IMR-90 (cell line): ENCODE results near the gene RHOD. TPM values are rescaled to one million over a fixed set of nuclear protein-coding genes. Genes with fewer than 3 reads are reported as not detected.

ENCODE experiments used
- ATAC-seq: fragments of 200-7000 bp; cut with Tn5 transposase; 2 replicates; pipeline ENCODE4 v1.9.1; 2020; ENCODE audit warnings: low read depth, mild to moderate bottlenecking, moderate library complexity
- BruUV-seq: library from RNA; stranded (reverse); fragments of 400-500 nt; replicated peaks from 2 replicates; lab custom pipeline; 2021; lab: Mats Ljungman, UMichigan
- CTCF ChIA-PET: fragments of 300-600 bp; formaldehyde crosslinking; extraction: SDS; loops from one replicate; lab custom pipeline; 2021; ENCODE audit warnings: antibody characterized with exemption; lab: Yijun Ruan, JAX
- POLR2A ChIA-PET: fragments of 300-600 bp; sonication (Branson Sonifier 250); formaldehyde crosslinking; loops from one replicate; lab custom pipeline; 2022; ENCODE audit warnings: antibody characterized with exemption; ENCODE audit not compliant: unreplicated experiment; lab: Charles Lee
- DNase-seq: peaks from one replicate; pipeline ENCODE4 v3.0.0; 2013
- H2AFZ ChIP-seq: replicated peaks from 2 replicates; pipeline ENCODE3; 2013; ENCODE audit warnings: low read length, mild to moderate bottlenecking; ENCODE audit not compliant: poor library complexity
- H2AK5ac ChIP-seq: 2 replicates; pipeline ENCODE4 v1.6.1; 2013; ENCODE audit warnings: low read depth, low read length, inconsistent platforms
- H2AK9ac ChIP-seq: replicated peaks from 2 replicates; pipeline ENCODE3; 2013; ENCODE audit warnings: mild to moderate bottlenecking, low read depth, low read length, moderate library complexity; ENCODE audit not compliant: poor library complexity
- H2BK120ac ChIP-seq: 2 replicates; pipeline ENCODE4 v1.6.1; 2013; ENCODE audit warnings: low read depth, low read length, inconsistent platforms
- H2BK15ac ChIP-seq: 3 replicates; pipeline ENCODE4 v1.6.1; 2013; ENCODE audit warnings: low read depth, low read length, inconsistent platforms
- H2BK20ac ChIP-seq: 2 replicates; pipeline ENCODE4 v1.6.1; 2013; ENCODE audit warnings: low read depth, mild to moderate bottlenecking, inconsistent platforms, low read length, moderate library complexity
- H2BK5ac ChIP-seq: 2 replicates; pipeline ENCODE4 v1.6.1; 2013; ENCODE audit warnings: mild to moderate bottlenecking, low read depth, low read length, inconsistent platforms; ENCODE audit not compliant: poor library complexity, severe bottlenecking
- H3K14ac ChIP-seq: replicated peaks from 2 replicates; pipeline ENCODE4 v1.6.1; 2013; ENCODE audit warnings: low read depth, low read length, inconsistent platforms
- H3K18ac ChIP-seq: 2 replicates; pipeline ENCODE4 v1.6.1; 2013; ENCODE audit warnings: low read depth, low read length, control low read depth
- H3K23ac ChIP-seq: 2 replicates; pipeline ENCODE4 v1.6.1; 2013; ENCODE audit warnings: low read depth, low read length, inconsistent platforms
- H3K27ac ChIP-seq: 2 replicates; pipeline ENCODE4 v1.5.1; 2013; ENCODE audit warnings: mild to moderate bottlenecking, control low read depth, low read length; ENCODE audit not compliant: insufficient read depth
- H3K27me3 ChIP-seq: 2 replicates; pipeline ENCODE4 v1.6.1; 2013; ENCODE audit warnings: low read length; ENCODE audit not compliant: control insufficient read depth, insufficient read depth
- H3K36me3 ChIP-seq: 2 replicates; pipeline ENCODE4 v1.6.1; 2013; ENCODE audit warnings: low read length, mixed read lengths; ENCODE audit not compliant: control insufficient read depth, insufficient read depth
- H3K4ac ChIP-seq: 2 replicates; pipeline ENCODE4 v1.6.1; 2013; ENCODE audit warnings: low read depth, low read length, inconsistent platforms
- H3K4me1 ChIP-seq: 2 replicates; pipeline ENCODE4 v1.6.1; 2013; ENCODE audit warnings: low read length, mixed read lengths; ENCODE audit not compliant: control insufficient read depth, insufficient read depth
- H3K4me2 ChIP-seq: 2 replicates; pipeline ENCODE4 v1.6.1; 2013; ENCODE audit warnings: low read depth, mild to moderate bottlenecking, control low read depth, low read length, moderate library complexity
- H3K4me3 ChIP-seq: 2 replicates; pipeline ENCODE4 v1.5.1; 2013; ENCODE audit warnings: low read depth, mild to moderate bottlenecking, control low read depth, low read length, moderate library complexity; ENCODE audit not compliant: insufficient read depth
- H3K56ac ChIP-seq: 2 replicates; pipeline ENCODE4 v1.6.1; 2013; ENCODE audit warnings: low read length, inconsistent platforms; ENCODE audit not compliant: insufficient read depth; ENCODE audit errors: extremely low read depth
- H3K79me1 ChIP-seq, 2 experiments: 2 replicates each; pipeline ENCODE4 v1.6.1; 2013; ENCODE audit warnings: low read length in 2 of 2, inconsistent platforms in 1 of 2, low read depth in 1 of 2
- H3K9ac ChIP-seq: 2 replicates; pipeline ENCODE4 v1.6.1; 2013; ENCODE audit warnings: low read depth, low read length, control low read depth
- H3K9me1 ChIP-seq: 2 replicates; pipeline ENCODE4 v1.6.1; 2013; ENCODE audit warnings: low read length, inconsistent platforms; ENCODE audit not compliant: insufficient read depth
- H3K9me3 ChIP-seq: 2 replicates; pipeline ENCODE4 v1.6.1; 2013; ENCODE audit warnings: low read length; ENCODE audit not compliant: control insufficient read depth, insufficient read depth
- H4K20me1 ChIP-seq: 2 replicates; pipeline ENCODE4 v1.6.1; 2013; ENCODE audit warnings: low read length, inconsistent platforms; ENCODE audit not compliant: insufficient read depth
- H4K5ac ChIP-seq: 2 replicates; pipeline ENCODE4 v1.6.1; 2013; ENCODE audit warnings: mild to moderate bottlenecking, low read depth, low read length, control low read depth
- H4K8ac ChIP-seq, 2 experiments: 2 replicates each; pipeline ENCODE4 v1.6.1; 2013; ENCODE audit warnings: low read depth in 2 of 2, low read length in 2 of 2, control low read depth in 1 of 2, inconsistent platforms in 1 of 2
- H4K91ac ChIP-seq: 2 replicates; pipeline ENCODE4 v1.6.1; 2013; ENCODE audit warnings: low read depth, low read length, inconsistent platforms; ENCODE audit not compliant: insufficient read depth
- CEBPB ChIP-seq: IDR thresholded peaks from 2 replicates; pipeline ENCODE4 v1.6.1; 2012; ENCODE audit warnings: low read depth, low read length, improper control_type of control experiment
- CTCF ChIP-seq: conservative IDR thresholded peaks from 2 replicates; pipeline ENCODE4 v1.5.1; 2012; ENCODE audit warnings: mild to moderate bottlenecking, low read depth, low read length, improper control_type of control experiment
- ELK1 ChIP-seq: fragments of 150-350 bp; IDR thresholded peaks from 2 replicates; pipeline ENCODE4 v1.6.1; 2016; ENCODE audit warnings: low read depth, mild to moderate bottlenecking, low read length, moderate library complexity, borderline replicate concordance
- MAZ ChIP-seq: IDR thresholded peaks from 2 replicates; pipeline ENCODE4 v1.6.1; 2012; ENCODE audit warnings: low read depth, mild to moderate bottlenecking, low read length, improper control_type of control experiment, moderate library complexity, borderline replicate concordance
- MXI1 ChIP-seq: IDR thresholded peaks from 2 replicates; pipeline ENCODE4 v1.6.1; 2012; ENCODE audit warnings: low read depth, mild to moderate bottlenecking, low read length, moderate library complexity, borderline replicate concordance
- WGBS, 2 experiments: methylation state at CpG; one replicate each; pipeline versions ENCODE4 v1.1.5 to v1.1.7; 2013; ENCODE audit warnings: missing lambda C conversion rate in 2 of 2; ENCODE audit not compliant: insufficient read length in 1 of 2; ENCODE audit errors: extremely low coverage in 2 of 2; 5-methylcytosine and 5-hydroxymethylcytosine counted together
- dilution Hi-C: fragments of 300-500 bp; cut with HindIII; formaldehyde crosslinking; loops from one replicate; pipeline ENCODE4 v1.14.3; 2018; ENCODE audit warnings: low sequenced_read_pairs; ENCODE audit not compliant: unreplicated experiment
- in situ Hi-C: fragments of 300-500 bp; cut with MboI; formaldehyde crosslinking; loops from 3 replicates; pipeline ENCODE4 v1.14.3; 2019; ENCODE audit warnings: low sequenced_read_pairs, inconsistent platforms, mixed read lengths
- intact Hi-C: fragments of 100-400 bp; cut with micrococcal nuclease; formaldehyde crosslinking; loops from 2 replicates; pipeline ENCODE4 v1.10.0; 2022
- polyA plus RNA-seq, 3 experiments: library from polyadenylated mRNA; depleted of rRNA; stranded (reverse); fragments of >200 nt; gene quantifications; 2 replicates each; pipeline ENCODE4 v1.2.3, GENCODE V29; 2012; ENCODE audit warnings: low replicate concordance in 1 of 3
- total RNA-seq: library from RNA; depleted of rRNA; stranded (reverse); fragments of >200 nt; gene quantifications from 2 replicates; pipeline ENCODE4 v1.2.3, GENCODE V29; 2012

RHOD gene
- total and polyA plus RNA-seq, 2 of the 4 experiments (the other 2 are of a cell fraction) = 4.7 to 10.9 TPM

GRCh38 chr11:67052891-67053290 lies 3.8 kb upstream of the RHOD start:
- POLR2A ChIA-PET = no interaction called here

More at GRCh38 chr11:67052891-67053290, 3.8 kb upstream of the RHOD start:
- H3K36me3 ChIP-seq = no peaks in the 10 kb centered on the region
- H3K4me3 ChIP-seq = no peak overlapping the region
- DNase-seq (no peak), ATAC-seq (no peak)
- peak overlapping the region; percentile 80 for H2AK5ac ChIP-seq
- no peak overlapping the region for H2AK9ac ChIP-seq
- no peak overlapping the region for H3K4me2 ChIP-seq
- in situ Hi-C loops (no loop called here), dilution Hi-C loops (no loop called here), intact Hi-C loops (no loop called here)
- peaks cover 22% of the 10 kb centered on the region for H3K4me1 ChIP-seq
- H3K27me3 ChIP-seq = no peaks in the 10 kb centered on the region
- no peak overlapping the region for H3K4ac ChIP-seq
- H3K9me1 ChIP-seq = peaks cover 10% of the 10 kb centered on the region
- no peak overlapping the region for H2BK15ac ChIP-seq
- 0 out of 2 replicates have a peak overlapping the region, but pooled peaks have one; percentile 7 for H4K91ac ChIP-seq
- no peaks in the 10 kb centered on the region for H4K20me1 ChIP-seq
- H2AFZ ChIP-seq = no peak overlapping the region
- BruUV-seq = no TSS peak
- CTCF ChIA-PET = interaction anchor here (0.7 kb wide), 1 partner anchor 9 kb away, joined by 6 read pairs; no protein-coding TSS in a partner anchor
- H3K56ac ChIP-seq = no peak overlapping the region
- no peak overlapping the region for H3K18ac ChIP-seq
- no peak overlapping the region for H3K27ac ChIP-seq
- peak overlapping the region in 1 of 2 experiments; percentile 2; a peak in 1 of 4 replicates for H4K8ac ChIP-seq
- H2BK20ac ChIP-seq = no peak overlapping the region
- no peak overlapping the region for H3K14ac ChIP-seq
- no CpG with 5 or more reads among the region's 5 CpGs for WGBS, 2 experiments
- 0 out of 4 replicates have a peak, but pooled peaks cover 0 to 12% of the 10 kb centered on the region in 2 experiments for H3K79me1 ChIP-seq
- no peak overlapping the region for H4K5ac ChIP-seq
- TF ChIP-seq CTCF (no peak), MXI1 (no peak), CEBPB (no peak), ELK1 (no peak), MAZ (no peak)
- no peaks in the 10 kb centered on the region for H3K9me3 ChIP-seq
- H3K23ac ChIP-seq = no peak overlapping the region
- H2BK120ac ChIP-seq = no peak overlapping the region
- no peak overlapping the region for H2BK5ac ChIP-seq
- H3K9ac ChIP-seq = no peak overlapping the region
